T-helper 2 cell treated with Interferon-gamma antibody and Interleukin-4, amounts not matched to agents 100 ng/mL and 5 ng/mL, for 36 hours (primary cell): Measurements from ENCODE around the gene CLHC1. TPM values are rescaled to one million over a fixed set of nuclear protein-coding genes. Genes with fewer than 3 reads are reported as not detected.
"Not testable (repeated sequence)": the region's sequence is repeated elsewhere in the genome, so short reads cannot be mapped to it uniquely, and the experiment has no call there.

Source experiments
- intact Hi-C: fragments of 100-400 bp; cut with micrococcal nuclease; formaldehyde crosslinking; loops from one replicate; pipeline ENCODE4 v1.15.1; 2023
- total RNA-seq: library from RNA; stranded (reverse); gene quantifications from 2 replicates; pipeline ENCODE4 v1.2.3, GENCODE V29; 2022

The CLHC1 gene
- total RNA-seq, 1 donor from 2014 or later, result 14.6 TPM

DNA sequence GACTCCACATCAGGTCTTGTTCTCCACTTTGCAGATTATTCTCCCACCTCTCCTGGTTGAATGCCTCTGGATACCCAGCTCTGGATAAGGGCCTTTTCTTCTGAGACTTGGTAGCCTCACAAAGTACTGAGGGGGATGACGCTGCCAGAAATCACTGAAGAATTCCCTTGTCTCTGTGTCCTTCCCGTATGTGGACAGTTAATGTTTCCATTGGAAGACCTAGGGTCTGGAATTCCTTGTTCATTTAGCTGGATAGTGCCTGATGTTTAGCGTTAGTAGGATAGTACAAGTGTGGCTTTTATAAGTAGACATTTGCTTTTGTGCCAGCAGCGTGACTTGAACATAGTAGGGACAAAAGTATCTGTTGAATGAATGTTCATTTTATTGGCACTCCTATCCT, 76.9 kb downstream of the CLHC1 start:
- intact Hi-C loops, result no loop called here

DNA sequence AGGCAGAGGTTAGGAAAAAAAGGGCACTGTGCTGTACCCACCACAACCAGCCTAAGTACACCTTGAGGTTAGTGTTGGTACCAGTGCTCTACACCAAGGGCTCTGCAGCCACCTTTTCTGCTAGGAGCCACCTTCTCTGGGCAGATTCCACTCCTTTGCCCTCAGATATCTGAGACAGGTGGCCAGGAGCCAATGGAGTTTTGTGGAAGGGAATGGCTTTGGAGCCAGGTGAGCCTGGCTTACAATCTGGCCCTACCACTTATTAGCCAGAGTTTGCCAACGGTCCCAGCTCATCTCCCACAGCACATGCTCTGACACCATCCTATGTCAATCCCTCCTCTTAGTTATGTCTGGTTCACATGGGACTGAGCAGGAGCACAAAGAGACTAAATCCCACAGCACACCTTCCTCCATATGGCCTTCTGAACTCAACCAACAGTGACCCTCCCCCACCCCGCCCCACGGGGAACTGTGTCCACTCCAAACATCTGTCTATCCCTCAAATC, 77.5 kb downstream of the CLHC1 start:
- intact Hi-C loops, result no loop called here

DNA sequence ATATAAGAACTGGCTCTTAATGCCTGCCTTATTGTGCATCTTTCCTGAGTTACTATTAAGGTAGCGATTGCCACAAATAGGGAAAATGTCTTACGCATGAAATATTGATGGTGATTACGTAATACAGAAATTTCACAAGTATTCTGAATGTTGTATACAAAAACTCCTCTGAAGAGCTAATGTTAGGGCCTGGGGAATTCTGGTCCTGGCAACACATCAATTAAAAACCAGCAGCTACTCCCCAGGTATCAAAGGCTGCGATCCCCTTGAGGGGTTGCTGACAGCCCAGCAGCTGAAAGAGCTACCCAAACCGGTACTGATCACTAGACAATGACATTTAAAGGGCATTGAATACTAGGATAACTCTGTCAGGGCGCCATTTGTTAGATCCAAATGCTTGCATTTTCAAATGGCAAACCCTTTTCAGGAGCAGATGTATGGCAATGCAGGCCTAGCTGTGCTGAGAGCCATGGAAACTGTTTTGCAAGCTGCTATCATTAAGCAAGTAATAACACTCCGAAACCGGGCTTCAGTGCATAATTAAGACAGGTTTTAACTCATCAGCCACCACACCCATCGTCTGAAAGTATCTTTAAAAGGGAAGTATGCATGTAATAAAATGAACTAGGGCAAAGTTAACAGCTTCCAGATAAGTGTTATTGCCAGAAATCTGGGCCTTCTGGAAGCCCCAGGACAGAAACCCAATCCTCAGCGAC, 78.4 kb downstream of the CLHC1 start:
- intact Hi-C loops, result no loop called here

- intact Hi-C loops, result no loop called here
Measured at GRCh38 chr2:55152475-55153412, 79.3 kb downstream of the CLHC1 start.

DNA sequence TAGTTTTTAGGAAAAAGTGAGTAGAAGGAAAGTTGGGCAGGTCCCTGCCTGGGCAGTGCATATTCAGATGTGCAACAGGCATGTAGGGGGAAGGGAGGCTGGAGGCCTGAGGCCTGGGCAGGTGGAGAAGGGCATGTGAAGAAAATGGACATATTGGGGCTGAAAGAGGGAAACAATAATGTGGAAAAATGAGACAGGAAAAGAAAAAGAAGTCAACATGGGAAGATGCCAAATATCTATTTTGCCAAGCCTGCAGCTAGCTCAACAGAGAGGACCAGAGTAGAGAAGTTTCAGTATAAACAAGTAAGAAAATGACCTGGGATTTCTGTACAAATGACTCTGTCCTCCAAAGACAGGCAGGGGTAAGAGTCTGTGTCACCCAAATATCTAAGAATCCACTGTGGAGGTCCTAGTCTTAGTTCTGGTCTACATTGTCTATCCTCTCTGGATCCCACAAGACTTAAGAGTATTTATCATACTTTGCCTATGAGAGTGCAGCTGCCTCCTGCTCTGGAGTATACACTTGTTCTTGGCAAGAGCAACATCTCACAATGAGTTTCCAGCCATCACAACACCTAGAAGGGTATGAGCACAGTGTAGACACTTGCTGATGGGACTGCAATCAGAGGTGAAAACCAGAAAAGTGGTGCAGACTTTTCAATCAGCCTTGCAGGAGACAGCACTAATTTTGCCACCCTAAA, 80.2 kb downstream of the CLHC1 start:
- intact Hi-C loops, result no loop called here

GRCh38 chr2:55150834-55151233, 81.3 kb downstream of the CLHC1 start:
- intact Hi-C loops, result no loop called here

DNA sequence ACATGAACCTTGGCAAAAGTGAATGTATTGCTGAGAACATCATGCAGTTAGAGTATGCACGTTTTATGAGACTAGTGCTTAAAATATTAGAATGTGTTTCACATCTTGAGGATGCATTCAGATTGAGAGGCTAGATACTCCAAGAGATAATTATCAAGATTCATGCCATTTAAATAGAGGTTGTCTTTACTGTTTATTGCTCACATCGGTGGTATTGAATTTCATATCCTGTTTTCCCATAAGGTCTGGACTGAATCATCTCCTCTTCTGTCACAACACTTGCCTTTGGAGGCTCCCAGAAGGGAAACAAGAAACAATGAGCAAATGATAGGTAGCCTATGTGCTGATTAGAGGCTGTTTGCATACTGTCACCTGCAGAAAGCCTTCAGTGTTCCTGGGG, 83.8 kb downstream of the CLHC1 start:
- intact Hi-C loops, result no loop called here

- intact Hi-C loops, result no loop called here
Measured at GRCh38 chr2:55147531-55147930, 84.6 kb downstream of the CLHC1 start.

DNA sequence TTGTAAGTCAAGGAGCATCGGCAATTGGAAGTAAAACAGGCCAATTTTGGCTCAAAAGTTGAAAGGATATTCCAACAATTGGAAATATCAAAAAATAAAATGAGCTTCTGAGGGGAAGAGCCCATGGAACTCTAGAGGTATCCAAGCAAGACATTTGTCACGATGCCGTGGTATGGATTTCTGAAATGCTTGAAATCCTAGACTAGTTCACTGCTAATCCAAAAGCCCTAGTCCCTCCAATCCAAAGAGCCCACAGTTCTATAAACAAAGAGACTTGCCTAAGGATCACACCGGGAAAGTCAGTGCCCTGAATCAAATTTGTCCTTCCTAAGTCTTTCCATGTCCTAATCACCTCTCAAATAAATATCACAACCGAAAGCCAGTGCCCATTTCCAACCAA, 85.1 kb downstream of the CLHC1 start:
- intact Hi-C loops, result no loop called here

DNA sequence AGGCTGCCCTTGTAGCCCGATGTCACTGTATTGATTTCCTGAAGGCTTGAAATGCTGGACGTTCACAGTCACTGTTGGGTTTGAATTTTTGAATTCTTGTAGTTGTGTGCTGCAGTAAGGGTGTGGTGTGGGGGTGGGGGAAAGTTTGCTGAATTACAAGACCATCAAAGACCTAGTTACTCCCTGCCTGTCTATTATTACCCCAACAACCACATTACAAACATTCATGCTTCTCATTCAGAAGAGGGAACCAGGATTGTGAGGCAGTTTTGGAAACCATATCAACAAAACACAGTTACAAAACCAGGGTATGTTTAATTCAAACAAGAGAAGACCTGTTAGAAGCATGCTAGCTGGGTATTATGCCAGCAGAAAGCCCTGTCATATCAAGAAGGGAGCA, 85.8 kb downstream of the CLHC1 start:
- intact Hi-C loops, result no loop called here

DNA sequence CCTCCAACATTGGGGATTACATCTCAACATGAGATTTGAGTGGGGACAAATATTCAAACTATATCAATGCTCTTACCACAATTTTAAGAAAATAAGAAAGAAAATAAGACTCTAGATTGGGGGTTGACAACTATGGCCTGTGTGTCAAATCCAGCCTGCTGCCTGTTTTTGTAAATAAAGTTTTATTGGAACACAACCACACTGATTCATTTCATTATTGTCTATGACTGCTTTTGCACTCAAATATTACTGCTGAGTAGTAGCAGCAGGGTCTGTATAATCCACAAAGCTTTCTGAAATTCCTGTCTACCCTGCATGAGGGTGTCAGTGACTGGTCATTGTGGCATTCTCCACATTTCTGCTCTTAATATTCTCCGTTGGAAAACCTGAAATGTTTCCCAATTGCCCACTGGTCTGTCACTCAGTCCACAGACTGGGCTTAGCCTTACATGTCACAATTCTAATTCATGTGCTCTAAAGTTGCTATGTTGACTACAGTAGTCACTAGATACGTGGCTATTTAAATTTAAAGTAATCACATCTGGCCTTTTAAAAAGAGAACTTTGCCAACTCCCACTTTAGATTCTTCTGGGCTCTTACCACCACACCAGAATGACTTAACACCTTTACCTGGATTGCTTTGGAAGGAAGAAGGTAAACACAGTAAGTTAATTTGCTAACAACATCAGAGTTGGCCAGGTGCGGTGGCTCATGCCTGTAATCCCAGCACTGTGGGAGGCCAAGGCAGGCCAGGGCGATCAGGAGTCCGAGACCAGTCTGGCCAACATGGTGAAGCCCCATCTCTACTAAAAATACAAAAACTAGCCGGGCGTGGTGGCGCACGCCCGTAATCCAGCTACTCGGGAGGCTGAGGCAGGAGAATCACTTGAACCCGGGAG, 86.9 kb downstream of the CLHC1 start:
- intact Hi-C loops, result no loop called here

DNA sequence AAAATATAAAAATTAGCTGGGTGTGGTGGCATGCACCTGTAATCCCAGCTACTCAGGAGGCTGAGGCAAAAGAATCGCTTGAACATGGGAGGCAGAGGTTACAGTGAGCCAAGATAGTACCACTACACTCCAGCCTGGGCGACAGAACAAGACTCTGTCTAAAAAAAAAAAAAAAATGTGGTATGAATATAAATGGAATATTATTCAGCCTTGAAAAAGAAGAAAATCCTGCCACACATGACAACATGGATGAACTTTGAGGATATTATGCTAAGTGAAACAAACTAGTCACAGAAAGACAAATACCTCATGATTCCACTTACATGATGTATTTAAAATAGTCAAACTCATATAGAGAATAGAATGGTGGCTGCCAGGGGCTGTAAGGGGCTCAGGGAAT, 88.4 kb downstream of the CLHC1 start:
- intact Hi-C loops, result not testable (repeated sequence)

DNA sequence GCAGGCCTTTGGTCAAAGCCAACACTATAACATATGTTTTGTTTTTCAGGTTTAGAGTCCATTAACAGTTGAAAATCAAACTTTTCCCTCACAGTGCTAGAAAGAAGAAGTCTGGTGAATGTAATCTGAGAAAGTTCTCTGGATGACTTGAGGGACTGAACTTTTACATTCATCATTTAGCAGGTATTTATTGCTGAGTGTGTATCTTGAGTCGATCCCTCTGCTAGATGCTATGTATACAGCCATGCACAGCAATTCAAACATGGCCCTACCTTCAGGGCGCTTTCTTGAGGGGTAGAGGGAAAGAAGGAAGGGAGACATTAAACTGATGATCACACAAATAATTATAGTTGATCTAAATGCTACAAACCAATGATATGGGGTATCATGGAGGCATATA, 89.6 kb downstream of the CLHC1 start:
- intact Hi-C loops, result no loop called here

- intact Hi-C loops, result no loop called here
Measured at GRCh38 chr2:55141572-55142413, 90.3 kb downstream of the CLHC1 start.

DNA sequence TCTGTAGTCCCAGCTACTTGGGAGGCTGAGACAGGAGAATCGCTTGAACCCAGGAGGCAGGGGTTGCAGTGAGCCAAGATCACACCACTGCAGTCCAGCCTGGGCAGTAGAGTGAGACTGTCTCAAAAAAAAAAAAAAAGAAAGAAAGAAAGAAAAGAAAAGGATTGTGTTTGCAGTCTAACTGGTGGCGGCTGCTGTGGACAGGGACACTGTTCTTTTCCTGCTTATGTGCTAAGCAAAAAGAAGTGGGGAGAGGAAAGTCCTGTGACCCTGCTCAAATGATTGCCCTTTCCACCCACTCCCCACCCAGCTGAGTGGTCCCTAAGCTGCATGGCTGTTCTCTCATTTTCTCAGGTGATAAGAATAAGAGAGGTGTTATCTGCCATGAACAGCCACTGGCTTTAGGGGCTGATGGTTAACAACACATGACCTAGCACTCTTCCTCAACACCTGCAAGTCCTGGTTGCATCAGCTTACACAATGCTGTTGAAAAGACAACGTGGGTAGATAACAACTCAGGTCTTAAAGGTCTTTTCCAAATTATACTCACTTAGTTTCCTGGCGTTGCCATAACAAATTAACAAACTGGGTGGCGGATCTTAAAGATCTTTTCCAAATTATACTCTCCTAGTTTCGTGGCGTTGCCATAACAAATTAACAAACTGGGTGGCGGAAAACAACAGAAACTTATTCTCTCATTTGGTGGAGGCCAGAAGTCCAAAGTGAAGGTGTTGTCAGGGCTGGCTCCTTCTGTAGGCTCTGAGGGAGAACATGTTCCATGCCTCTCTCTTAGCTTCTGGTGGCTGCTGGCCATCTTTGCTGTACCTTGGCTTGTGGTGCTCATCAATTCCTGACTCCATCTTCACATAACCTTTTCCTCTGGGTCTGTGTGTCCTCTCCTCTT, 91.5 kb downstream of the CLHC1 start:
- intact Hi-C loops, result no loop called here

GRCh38 chr2:55139305-55139704, 92.8 kb downstream of the CLHC1 start:
- intact Hi-C loops, result no loop called here

DNA sequence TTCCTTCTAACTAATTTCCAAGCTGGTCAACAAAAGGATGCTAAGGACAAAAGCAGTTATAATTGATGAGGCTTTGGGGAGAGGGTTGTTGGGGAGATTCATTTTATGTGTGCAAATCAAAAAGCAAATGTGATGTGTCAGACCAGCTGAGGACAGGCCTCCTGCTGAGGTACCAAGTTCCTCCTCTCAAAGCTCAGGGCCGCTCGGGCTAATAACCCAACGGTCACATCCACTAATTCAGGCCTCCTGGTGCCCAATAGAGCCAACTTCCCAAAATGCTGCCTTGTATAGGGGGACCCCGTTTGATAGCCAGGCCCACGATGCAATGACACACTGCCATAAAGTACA, 93.2 kb downstream of the CLHC1 start:
- intact Hi-C loops, result no loop called here

DNA sequence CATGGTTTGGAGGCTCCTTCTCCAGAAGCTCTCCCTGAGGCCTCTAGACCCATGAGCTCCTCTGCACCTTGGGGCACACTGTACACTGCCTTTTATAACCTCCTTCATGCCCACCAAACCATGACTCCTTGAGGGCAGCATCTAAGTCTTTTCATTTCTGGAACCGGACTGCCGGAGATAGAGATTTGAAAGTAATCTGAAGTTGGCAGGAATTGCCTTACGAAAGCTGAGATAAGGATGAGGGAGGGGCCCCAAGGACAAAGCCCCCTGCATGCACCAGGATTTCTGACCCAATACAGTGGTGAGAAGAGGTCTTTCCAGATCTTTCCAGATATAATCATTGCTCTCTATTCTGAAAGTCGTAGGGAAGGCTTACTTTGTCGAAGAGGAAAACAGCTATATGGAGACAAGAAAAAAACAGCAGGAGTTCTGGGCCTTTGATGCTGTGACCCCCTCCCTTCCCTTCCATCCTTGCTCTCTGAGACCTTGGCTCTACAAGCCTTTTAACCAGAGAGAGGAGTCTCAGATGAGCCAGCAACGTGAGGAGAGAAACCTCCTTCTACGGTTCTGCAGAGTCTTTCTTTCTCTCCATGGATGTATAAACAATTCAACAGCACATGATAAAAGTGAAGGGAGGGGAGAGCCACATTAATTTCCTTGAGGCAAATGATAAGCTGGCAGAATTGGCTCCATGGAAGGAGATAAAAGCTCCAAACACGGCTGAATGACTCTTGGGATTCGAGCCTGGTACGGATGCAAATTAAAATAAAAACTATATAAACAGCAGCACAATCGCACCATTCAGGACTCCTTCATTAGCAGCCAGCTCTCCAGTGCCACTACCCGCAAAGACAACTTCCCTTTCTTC, 93.8 kb downstream of the CLHC1 start:
- intact Hi-C loops, result no loop called here
